Heart left ventricle (tissue), 16 donors: ENCODE data around the gene CENPU. TPM values are rescaled to one million over a fixed set of nuclear protein-coding genes. Genes with fewer than 3 reads are reported as not detected.
"Not testable (repeated sequence)": the region's sequence is repeated elsewhere in the genome, so short reads cannot be mapped to it uniquely, and the experiment has no call there.

Experiments
- ATAC-seq, 4 donors: fragments of 200-7000 bp; cut with Tn5 transposase; one replicate each; pipeline ENCODE4 v1.9.1; 2020 to 2022; ENCODE audit warnings: moderate library complexity in 4 of 4, mild to moderate bottlenecking in 3 of 4, moderate number of reproducible peaks in 1 of 4
- DNase-seq, 5 donors: peaks; one replicate each; pipeline ENCODE4 v3.0.0-alpha.2; 2020
- H3K27ac ChIP-seq, 12 donors: fragments of 200-600 bp; sonication (generic) in 4 of 12; one replicate each; pipeline versions ENCODE4 v1.5.0 to v1.8.0; 2016 to 2022; ENCODE audit warnings: mild to moderate bottlenecking in 2 of 12
- H3K27me3 ChIP-seq, 9 donors: fragments of 200-600 bp; sonication (generic) in 2 of 9; one replicate each; pipeline versions ENCODE4 v1.5.1 to v1.8.0; 2016 to 2022; ENCODE audit warnings: mild to moderate bottlenecking in 3 of 9
- H3K36me3 ChIP-seq, 9 donors: fragments of 200-600 bp; sonication (generic) in 2 of 9; one replicate each; pipeline versions ENCODE4 v1.5.0 to v1.8.0; 2018 to 2022; ENCODE audit warnings: mild to moderate bottlenecking in 2 of 9
- H3K4me1 ChIP-seq, 12 donors: fragments of 200-600 bp; sonication (generic) in 4 of 12; one replicate each; pipeline versions ENCODE4 v1.5.0 to v1.8.0; 2016 to 2022; ENCODE audit warnings: mild to moderate bottlenecking in 3 of 12
- H3K4me3 ChIP-seq, 12 donors: fragments of 200-600 bp; sonication (generic) in 4 of 12; one replicate each; pipeline versions ENCODE4 v1.5.0 to v1.8.0; 2017 to 2022; ENCODE audit warnings: mild to moderate bottlenecking in 9 of 12, moderate library complexity in 4 of 12
- H3K9me3 ChIP-seq, 12 donors: fragments of 200-600 bp; sonication (generic) in 4 of 12; one replicate each; pipeline versions ENCODE4 v1.5.0 to v1.8.0; 2016 to 2022; ENCODE audit warnings: mild to moderate bottlenecking in 1 of 12
- POLR2A ChIP-seq, 2 donors: fragments of 450-650 bp; IDR thresholded peaks; one replicate each; pipeline ENCODE4 v1.6.1; 2017; ENCODE audit warnings: antibody characterized with exemption in 2 of 2, mild to moderate bottlenecking in 2 of 2, moderate library complexity in 2 of 2
- WGBS, 4 donors: extraction: QIAGEN DNeasy Blood & Tissue Kit in 2 of 4; methylation state at CpG; one replicate each; pipeline versions ENCODE4 v1.1.5 to v1.1.7; 2013 to 2018; 5-methylcytosine and 5-hydroxymethylcytosine counted together
- intact Hi-C, 10 donors: fragments of 100-400 bp; cut with DNase I; formaldehyde crosslinking; loops; one replicate each; pipeline versions ENCODE4 v1.11.1 to v1.14.2; 2022
- polyA plus RNA-seq, 2 donors: library from polyadenylated mRNA; stranded (reverse); fragments of 200-250 nt; gene quantifications; one replicate each; pipeline ENCODE4 v1.2.3, GENCODE V29; 2013
- total RNA-seq, 9 donors: library from RNA; depleted of rRNA in 2 of 9; stranded (reverse); fragments of >200 nt in 2 of 9; fragmentation: NEBNext Ultra II Directional in 3 of 9; extraction: Animal tissue kit (Norgen Biotek cat#: 25700) in 3 of 9; gene quantifications; one replicate each; pipeline versions ENCODE4 v1.1.0 to v1.2.4, GENCODE V29; 2016 to 2023
- TF ChIP-seq, protein P1 (sequence below), 12 donors: fragments of 200-600 bp; sonication (generic) in 4 of 12; IDR thresholded peaks; one replicate each; pipeline versions ENCODE4 v1.5.0 to v1.8.0; 2018 to 2022; ENCODE audit warnings: antibody characterized with exemption in 12 of 12, mild to moderate bottlenecking in 5 of 12
- donor health status: ischemic (EF 13 %, LVEDD 7.1; RV severe dilation, severe dysfunction).
- donor health status: healthy with polysubstance abuse.
- donor health status: DM: no; HTN: yes; CAD: no.
- donor health status: DM: no; HTN: no; CAD: no.
- donor health status: ischemic (EF 25% LVEDD 6.9; RV normal size, moderate dysfunction).
- donor health status: ischemic (EF 25% LVEDD 5.7; RV mildly dilated, moderate dysfunction).
- donor health status: healthy.
- donor health status: DM: yes; HTN: yes; CAD: no.
- donor health status: ischemic (EF 35%, LVEDD 5.7; RV mildly dilated, moderate dysfunction).
- donor health status: nonischemic (EF 11% LVEDD 7.7; RV severe dilation, severe dysfunction).
- donor health status: DM: yes; HTN: yes; CAD: no.
- donor health status: PGD.
- donor health status: ischemic (EF 29% LVEDD 5.4; RV normal size, mild dysfunction).
- donor health status: nonischemic (EF 23%, LVEDD 6.1; RV moderate dilation, normal function).

Gene CENPU
- total and polyA plus RNA-seq, 11 donors: 0.36 to 7.1 (median 1.2) TPM

DNA sequence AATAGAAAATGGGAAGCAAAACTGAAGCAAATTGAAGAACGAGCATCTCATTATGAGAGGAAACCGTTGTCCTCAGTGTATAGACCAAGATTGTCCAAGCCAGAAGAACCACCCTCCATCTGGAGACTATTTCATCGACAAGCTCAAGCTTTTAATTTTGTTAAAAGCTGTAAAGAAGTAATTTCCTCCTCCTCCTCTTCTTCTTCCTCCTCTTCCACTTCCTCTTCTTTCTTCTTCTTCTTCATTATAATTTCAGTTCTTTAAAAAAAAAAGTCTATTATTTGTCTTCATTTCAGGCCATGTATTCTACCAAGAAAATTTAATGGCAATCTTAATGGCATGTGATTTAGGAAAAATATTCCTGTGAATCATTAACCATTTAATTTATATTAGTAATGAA lies 76.8 kb downstream of the CENPU start:
- Histone ChIP-seq H3K27me3 (no peaks in the 10 kb centered on the region), H3K9me3 (no peaks in the 10 kb centered on the region), H3K36me3 (peaks cover 0 to 55% (median 19%) of the 10 kb centered on the region in 9 donors), H3K4me1 (peaks cover 0 to 25% (median 3%) of the 10 kb centered on the region in 12 donors), H3K4me3 (no peak overlapping the region), H3K27ac (peak overlapping the region in 1 of 12 donors; percentile 16)
- no peak for TF ChIP-seq POLR2A (IDR thresholded peaks at IDR 0.05)
- TF ChIP-seq, protein P1, sequence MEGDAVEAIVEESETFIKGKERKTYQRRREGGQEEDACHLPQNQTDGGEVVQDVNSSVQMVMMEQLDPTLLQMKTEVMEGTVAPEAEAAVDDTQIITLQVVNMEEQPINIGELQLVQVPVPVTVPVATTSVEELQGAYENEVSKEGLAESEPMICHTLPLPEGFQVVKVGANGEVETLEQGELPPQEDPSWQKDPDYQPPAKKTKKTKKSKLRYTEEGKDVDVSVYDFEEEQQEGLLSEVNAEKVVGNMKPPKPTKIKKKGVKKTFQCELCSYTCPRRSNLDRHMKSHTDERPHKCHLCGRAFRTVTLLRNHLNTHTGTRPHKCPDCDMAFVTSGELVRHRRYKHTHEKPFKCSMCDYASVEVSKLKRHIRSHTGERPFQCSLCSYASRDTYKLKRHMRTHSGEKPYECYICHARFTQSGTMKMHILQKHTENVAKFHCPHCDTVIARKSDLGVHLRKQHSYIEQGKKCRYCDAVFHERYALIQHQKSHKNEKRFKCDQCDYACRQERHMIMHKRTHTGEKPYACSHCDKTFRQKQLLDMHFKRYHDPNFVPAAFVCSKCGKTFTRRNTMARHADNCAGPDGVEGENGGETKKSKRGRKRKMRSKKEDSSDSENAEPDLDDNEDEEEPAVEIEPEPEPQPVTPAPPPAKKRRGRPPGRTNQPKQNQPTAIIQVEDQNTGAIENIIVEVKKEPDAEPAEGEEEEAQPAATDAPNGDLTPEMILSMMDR (IDR thresholded peaks at IDR 0.05): no peak
- WGBS, 4 donors: 86 to 91% (median 89%) methylated on average over 3 of the region's 3 CpGs
- no peak for DNase-seq
- intact Hi-C loops: loop anchor here in 2 of 10 donors (5.0 to 10.0 kb wide), 2 partner anchors 75 to 168 kb away; partner anchors contain the start of genes ACSL1 (in 1 of the 2) and CENPU (in 1 of the 2)
- ATAC-seq: no peak

DNA sequence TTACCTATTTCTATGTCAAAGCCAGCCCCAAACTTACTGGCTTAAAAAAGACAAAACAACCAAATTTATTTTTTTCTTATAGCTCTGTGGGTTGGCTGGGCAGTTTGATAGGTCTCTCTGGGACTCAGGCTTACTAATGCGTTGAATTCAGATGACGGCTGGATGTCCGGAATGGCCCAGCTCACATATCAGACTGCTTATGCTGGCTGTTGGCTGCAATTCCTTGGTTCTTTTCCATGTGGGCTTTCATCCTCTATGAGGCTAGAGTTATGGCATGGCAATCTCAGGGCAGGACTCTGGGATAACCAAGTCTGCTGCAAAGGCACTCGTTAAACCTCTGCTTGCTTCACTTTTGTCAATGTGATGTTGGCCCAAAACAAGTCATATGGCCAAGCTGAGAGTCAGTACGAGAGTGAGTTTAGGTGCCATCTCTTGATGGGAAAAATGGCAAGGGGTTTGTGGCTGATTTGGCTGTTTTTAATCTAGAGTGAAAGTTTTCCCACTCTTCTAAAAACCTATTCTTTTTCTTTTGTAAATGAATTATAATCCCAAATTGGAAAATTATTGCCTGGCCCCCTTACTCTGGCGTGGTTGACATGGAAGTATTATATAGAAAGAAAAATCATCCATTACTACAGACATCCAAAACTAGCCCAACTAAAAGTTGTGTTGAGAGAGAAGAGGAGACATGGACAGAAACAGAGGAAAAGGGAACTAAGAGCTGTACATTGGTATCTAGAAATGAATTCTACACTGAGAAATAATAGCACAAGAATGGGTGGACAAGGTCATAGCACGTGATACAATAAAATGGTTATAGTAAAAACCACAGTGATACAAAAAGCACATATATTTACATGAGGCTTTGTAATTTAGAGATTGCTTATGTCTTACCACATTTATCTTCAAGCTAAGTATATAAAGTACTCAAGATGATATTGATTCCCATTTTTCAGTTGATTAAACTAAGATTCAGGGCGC lies 77.7 kb downstream of the CENPU start:
- WGBS, 4 donors: 73 to 81% (median 78%) methylated on average over 8 of the region's 8 CpGs
- peak overlapping the region in 11 of 12 donors; percentile 11 to 73 (median 56) for H3K27ac ChIP-seq
- intact Hi-C loops: loop anchor here in 2 of 10 donors (5.0 to 10.0 kb wide), 2 partner anchors 76 to 169 kb away; partner anchors contain the start of genes ACSL1 (in 1 of the 2) and CENPU (in 1 of the 2)

DNA sequence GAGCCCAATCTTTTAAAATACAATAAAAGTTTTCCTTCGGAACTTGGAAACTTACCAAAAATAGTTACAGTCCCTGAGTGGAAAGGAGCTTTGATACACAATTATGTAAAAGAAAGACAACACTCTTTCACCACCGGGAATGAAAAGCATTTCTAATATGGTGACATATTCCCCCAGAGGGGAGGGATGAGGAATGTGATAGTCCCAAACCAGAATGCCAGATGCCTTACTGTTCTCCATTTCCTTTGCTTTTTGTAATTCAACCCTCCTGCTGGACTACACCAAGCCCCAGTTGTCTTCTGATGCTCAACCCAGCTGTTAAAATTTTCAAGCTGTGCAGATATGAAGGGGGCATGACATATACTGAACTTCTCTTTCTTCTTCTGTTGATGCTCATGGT lies 80.2 kb downstream of the CENPU start:
- intact Hi-C loops: loop anchor here in 1 of 10 donors (10.0 kb wide), 1 partner anchor 171 kb away; the partner anchor contains the start of gene ACSL1
- no peak for DNase-seq
- ATAC-seq: no peak
- H3K36me3 ChIP-seq: peaks cover 0 to 28% (median 4%) of the 10 kb centered on the region in 9 donors
- H3K9me3 ChIP-seq: no peaks in the 10 kb centered on the region
- no peaks in the 10 kb centered on the region for H3K27me3 ChIP-seq
- peaks cover 0 to 28% (median 9%) of the 10 kb centered on the region in 12 donors for H3K4me1 ChIP-seq
- TF ChIP-seq POLR2A (IDR thresholded peaks at IDR 0.05): no peak
- TF ChIP-seq, protein P1 (IDR thresholded peaks at IDR 0.05): no peak
- no peak overlapping the region for H3K4me3 ChIP-seq
- 15 to 32% (median 27%) methylated on average over 2 of the region's 2 CpGs for WGBS, 4 donors
- no peak overlapping the region for H3K27ac ChIP-seq

More for the DNA sequence above, 77.7 kb downstream of the CENPU start:
- H3K4me1 ChIP-seq: peaks cover 0 to 19% (median 0%) of the 10 kb centered on the region in 12 donors
- H3K4me3 ChIP-seq: no peak overlapping the region
- DNase-seq: peak in 4 of 5 donors; percentile 51 to 60 (median 55)
- TF ChIP-seq POLR2A (IDR thresholded peaks at IDR 0.05): no peak
- TF ChIP-seq, protein P1 (IDR thresholded peaks at IDR 0.05): no peak
- H3K36me3 ChIP-seq: peaks cover 0 to 50% (median 19%) of the 10 kb centered on the region in 9 donors
- no peaks in the 10 kb centered on the region for H3K9me3 ChIP-seq
- peak; percentile 86 to 97 (median 94) for ATAC-seq
- H3K27me3 ChIP-seq: no peaks in the 10 kb centered on the region

DNA sequence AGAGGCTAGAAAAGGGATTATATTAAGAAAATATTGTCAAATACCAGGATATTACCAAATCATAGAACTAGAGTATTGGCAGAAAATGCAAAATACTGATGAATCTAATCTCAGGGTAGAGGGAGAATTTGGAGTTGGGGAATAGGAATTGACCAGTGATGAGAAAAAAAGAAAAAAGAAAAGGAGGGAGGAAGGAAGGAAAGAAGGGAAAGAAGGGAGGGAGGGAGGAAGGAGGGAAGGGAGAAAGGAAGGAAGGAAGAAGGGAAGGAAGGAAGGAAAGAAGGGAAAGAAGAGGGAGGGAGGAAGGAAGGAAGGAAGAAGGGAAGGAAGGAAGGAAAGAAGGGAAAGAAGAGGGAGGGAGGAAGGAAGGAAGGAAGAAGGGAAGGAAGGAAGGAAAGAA lies 81.2 kb downstream of the CENPU start:
- peaks cover 0 to 37% (median 15%) of the 10 kb centered on the region in 12 donors for H3K4me1 ChIP-seq
- H3K4me3 ChIP-seq, DNase-seq, ATAC-seq, H3K27me3 ChIP-seq, H3K9me3 ChIP-seq, H3K27ac ChIP-seq: not testable (repeated sequence)
- intact Hi-C loops: loop anchor here in 1 of 10 donors (10.0 kb wide), 1 partner anchor 172 kb away; the partner anchor contains the start of gene ACSL1
- H3K36me3 ChIP-seq: peaks cover 0 to 19% (median 4%) of the 10 kb centered on the region in 9 donors
